Fibroblast of skin of right biceps (primary cell): ENCODE measurements around the gene PAK4.

ENCODE experiments used
- DNase-seq: peaks from one replicate; pipeline ENCODE4 v3.0.0-alpha.2; 2013

Gene PAK4

DNA sequence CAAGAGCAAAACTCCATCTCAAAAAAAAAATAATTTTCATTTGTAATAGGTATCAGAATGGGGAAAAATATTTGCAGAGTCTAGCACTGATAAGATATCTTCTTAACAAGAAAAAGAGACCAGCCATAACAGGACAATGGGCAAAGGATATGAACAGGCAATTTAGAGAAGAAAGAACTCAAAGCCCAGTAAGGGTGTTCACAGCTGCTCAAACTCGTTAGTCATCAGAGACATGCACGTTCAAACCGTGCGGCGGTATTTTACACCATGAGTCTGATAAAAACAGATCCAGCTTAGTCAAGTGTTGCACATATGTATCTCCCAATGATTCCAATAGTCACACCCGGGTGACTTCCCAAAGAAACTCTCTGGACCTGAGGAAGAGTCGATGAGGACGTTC lies 57.5 kb downstream of the PAK4 start:
- DNase-seq, result peak; percentile 27

DNA sequence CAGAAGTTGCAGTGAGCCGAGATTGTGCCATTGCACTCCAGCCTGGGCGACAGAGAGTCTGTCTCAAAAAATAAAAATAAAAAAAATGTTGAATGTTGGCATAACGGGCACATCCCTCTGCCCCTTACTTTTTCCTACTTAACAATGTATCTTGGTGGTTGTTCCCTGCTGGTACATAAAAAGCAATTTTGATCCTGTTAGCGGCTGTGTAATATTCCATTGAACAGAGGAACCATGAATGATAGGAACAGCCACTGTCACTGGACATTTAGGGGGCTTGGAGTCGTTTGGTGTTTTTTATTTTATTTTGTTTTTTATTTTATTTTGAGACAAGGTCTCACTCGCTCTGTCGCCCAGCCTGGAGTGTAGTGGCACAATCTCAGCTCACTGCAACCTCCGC lies 60.8 kb downstream of the PAK4 start:
- no peak for DNase-seq

DNA sequence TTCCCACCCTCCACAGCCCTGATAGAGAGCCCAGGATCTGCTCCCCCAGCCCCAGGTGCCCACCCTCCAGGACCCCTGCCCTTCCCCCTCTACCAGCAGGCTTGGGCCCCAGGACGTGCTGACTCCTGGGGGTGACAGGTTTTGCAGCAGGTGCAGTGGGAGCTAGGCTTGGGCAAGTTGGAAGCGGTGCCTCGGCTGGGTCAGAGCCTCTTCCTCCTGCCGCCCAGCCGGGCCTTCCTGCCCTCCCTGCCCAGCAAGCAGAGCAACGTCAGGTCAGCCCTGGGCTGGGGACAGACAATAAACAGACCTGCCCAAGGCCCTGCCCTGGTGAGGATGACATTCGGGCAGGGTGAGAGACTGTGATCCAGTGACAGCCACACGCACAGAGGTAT lies 62.0 kb downstream of the PAK4 start:
- DNase-seq, result no peak

DNA sequence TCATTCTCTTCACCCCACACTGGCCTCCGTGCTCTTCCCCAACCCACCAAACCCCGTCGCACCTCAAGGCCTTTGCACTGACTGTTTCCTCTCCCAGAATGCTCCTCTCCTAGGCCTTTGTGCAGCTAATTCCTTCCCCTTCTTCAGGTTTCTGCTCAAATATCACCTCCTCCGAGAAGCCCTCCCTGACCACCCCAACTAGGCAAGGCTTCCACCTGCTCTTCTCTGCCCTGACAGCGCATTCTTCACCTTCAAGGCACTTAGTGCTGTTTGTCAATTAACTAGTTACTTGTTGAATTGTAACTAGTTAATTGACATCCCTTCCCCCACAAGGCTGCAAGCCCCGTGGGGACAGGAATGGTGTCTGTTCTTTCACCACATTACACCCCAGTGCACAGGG lies 63.4 kb downstream of the PAK4 start:
- no peak for DNase-seq

DNA sequence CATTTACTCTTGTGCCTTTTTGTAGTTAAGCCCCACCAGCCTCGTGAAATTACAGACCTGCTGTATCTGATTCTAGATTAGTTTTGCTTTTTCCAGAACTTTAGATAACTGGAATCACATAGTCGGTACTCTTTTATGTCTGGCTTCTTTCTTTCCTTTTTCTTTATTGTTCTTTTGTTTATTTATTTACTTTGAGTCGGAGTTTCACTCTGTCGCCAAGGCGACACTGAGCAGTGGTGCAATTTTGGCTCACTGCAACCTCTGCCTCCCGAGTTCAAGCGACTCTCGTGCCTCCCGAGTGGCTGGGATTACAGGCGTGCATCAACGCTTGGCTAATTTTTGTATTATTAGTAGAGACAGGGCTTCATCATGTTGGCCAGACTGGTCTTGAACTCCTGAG lies 65.2 kb downstream of the PAK4 start:
- no peak for DNase-seq

DNA sequence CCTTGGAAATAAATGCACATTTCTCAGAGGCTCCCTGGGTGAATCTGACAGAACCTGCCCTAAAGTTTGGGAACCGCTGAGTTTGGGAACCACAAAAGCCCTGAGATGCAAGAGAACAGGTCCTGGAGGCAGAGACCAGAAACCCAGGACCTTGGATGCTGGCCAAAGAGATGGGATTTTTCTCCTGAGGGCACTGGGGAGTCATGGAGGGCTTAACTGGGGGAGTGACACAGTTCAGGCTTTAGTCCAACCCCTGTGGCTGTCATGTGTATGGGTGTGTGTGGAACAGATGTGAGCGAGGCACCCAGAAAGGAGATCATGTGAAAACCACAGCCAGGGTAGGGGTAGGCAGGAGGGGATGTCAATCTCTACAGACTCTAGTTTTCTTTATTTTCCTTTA lies 67.3 kb downstream of the PAK4 start:
- no peak for DNase-seq

DNA sequence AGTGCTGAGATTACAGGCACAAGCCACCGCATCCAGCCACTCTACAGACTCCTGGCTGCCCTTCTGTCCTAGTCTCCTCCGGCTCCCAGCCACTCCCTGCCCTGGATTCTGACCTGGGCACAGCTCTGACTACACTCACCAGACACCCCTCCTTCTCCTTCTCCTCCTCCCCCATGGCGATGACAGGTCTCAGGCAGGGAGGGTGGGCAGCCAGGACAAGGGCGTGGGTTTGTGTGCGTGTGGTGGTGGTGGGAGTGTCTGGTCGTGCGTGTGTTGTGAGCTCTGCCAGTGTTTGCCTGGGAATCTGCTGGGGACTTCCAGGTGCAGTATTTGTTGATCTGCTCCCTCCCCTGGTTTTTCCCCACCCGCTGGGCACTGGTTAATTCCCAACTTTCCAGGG lies 68.2 kb downstream of the PAK4 start:
- DNase-seq, result no peak

DNA sequence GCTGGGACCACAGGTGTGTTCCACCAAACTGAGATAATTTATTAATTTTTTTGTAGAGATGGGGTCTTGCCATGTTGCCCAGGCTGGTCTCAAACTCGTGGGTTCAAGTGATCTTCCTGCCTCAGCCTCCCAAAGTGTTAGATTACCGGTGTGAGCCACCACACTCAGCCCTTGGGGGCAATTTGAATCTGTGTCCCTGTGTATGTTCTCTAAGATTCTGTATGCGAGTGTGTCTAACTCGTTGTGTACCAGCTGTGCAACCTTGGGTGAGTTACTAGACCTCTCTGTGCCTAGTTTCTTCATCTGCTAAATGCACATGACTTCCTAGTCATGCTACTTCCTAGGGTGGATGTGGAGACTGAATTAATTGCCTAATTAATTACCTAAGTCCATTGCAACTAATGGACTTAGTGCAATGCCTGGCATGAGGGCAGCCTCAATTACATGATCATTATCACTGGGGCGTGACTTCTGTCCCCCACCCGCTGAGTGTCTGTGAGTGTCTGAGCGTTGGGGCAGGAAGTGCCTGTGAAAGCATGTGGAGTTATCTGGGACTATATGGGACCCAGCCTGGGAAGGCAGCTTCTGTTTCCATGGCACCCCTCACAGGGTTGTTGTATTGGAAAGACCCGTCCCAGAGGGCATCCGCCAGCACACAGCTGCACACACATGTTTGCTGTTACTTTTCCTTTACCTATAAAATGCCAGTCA lies 69.4 kb downstream of the PAK4 start:
- no peak for DNase-seq

DNA sequence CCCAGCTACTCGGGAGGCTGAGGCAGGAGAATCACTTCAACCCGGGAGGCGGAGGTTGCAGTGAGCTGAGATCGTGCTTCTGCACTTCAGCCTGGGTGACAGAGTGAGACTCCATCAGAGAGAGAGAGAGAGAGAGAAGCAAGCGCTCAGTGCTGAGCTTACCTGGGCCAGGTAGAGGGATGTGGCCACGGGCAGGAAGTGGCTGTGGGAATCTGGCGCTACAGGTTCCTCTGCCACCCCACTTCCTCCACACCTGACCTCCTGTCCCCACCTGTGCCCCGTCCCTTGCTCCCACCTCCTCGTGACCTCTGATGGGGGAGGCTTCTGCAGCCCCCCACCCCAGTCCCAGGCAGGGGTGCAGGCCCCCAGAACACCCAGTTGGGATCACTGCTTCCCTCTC lies 70.2 kb downstream of the PAK4 start:
- no peak for DNase-seq

DNA sequence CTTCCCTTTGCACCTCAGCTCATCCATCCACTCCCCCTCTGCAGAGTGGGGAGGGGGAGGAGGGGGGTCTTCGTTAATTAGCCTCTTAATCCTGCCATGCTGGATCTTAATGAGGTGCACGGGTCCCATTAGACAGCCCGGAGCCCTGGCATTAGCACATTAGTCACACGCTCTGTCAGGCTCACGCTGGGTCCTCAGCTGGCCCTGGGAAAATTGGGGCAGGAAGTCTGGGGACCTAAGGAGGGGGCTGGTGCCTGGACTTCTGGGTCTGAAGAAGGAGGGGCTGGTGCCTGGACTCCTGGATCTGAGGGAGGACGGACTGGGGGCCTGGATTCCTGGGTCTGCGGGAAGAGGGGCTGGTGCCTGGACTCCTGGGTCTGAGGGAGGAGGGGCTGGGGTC lies 70.7 kb downstream of the PAK4 start:
- no peak for DNase-seq

DNA sequence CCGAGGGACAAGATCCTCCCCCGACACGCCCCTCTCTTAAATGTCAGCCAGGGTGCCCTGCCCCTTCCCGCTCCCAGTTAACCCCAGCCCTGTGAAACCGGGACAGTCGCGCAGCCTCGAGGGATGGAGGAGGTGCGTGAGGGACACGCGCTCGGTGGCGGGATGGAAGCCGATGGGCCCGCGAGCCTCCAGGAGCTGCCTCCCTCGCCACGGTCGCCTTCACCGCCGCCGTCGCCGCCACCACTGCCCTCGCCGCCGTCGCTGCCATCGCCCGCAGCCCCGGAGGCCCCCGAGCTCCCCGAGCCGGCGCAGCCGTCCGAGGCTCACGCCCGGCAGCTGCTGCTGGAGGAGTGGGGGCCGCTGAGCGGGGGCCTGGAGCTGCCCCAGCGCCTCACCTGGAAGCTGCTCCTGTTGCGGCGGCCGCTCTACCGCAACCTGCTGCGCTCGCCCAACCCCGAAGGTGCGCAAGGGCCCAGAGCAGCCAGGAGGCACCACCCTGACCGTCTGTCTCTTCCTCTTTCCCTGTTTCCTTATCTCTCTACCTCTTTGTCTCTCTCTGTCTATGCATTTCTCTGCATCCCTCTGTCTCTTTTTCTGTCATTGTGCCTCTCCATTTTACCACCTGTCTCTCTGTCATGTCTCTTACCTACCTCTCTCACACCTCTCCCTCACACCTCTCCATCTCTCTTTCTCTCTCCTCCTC lies 71.4 kb downstream of the PAK4 start, which contains the start of gene NCCRP1:
TSS of gene NCCRP1 (plus strand) at position 105 of the 703 bp plus-strand sequence. CDS start at position 124, 19 bp downstream.
- no peak for DNase-seq

DNA sequence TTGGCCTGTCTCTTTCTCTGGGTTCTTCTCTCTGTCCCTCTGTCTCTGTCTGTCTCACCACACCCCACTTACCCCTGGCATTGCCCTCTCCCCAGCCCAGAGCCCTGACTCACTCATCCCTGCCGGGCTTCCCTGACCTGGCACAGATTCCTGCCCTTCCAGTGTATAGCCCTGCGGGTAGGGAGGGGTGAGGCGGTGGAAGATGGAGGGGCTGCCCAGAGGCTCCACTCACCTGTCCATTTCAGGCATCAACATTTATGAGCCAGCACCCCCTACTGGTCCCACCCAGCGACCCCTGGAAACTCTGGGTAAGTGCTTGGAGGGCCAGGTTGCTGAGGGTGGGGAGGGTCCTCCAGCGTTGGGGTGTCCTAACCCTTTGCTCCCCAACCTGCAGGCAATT lies 72.2 kb downstream of the PAK4 start:
- DNase-seq, result no peak

DNA sequence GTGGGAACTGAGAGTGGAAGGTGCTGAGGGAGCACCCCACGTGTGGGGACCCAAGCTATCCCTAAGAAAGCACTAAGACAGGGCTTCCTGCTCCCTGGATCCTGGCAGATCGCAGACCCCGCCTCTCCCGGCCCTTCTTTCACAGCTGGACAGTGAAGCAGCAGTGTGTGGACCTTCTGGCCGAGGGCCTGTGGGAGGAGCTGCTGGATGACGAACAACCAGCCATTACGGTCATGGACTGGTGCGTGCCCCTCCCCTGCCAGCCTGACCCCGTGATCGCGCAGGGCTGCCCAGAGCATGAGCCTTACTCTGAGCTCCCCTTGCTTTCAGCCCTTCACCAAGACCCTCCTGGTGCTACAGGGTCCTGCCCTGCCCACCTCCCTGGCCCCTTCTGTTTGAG lies 73.4 kb downstream of the PAK4 start:
- no peak for DNase-seq

DNA sequence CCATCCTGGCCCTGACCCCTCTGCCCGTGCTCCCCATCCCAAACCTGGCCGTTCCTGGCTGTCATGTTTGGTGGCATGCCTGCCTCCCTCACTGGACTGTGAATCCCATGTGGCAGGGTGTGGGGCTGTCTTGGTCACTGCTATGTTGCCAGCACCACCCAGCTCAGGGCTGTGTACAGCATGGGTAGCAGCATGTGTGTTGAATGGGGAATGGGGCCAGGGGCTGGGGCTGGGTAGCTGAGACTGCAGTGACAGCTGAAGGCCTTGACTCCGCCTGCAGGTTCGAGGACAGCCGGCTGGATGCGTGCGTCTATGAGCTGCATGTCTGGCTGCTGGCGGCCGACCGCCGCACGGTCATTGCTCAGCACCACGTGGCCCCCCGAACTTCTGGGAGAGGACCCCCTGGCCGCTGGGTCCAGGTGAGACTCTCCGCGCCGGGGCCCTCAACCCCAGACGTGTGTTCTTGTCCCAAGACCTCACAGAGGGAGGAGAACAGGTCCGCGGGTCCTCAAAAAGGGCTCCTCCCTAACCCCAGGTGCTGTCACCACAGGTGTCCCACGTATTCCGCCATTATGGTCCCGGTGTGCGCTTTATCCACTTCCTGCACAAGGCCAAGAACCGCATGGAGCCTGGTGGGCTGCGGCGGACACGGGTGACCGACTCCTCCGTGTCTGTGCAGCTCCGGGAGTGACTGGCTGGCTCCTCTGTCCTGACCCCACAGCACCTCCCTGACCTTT lies 74.6 kb downstream of the PAK4 start:
- no peak for DNase-seq

DNA sequence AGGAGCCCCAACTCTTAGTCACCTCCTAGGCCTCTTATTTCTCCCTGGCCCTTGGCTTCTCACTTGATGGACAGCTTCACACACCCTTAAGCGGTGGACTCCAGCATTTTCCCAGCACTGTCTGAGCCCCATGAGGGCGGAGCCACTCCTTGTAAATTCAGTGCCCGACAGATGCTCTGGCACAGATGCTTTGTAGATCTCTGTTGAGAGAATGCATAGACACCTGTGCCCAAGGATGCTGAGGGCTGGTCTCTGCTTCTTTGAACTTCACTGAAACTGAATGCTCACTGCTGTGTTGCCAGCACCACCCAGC lies 75.2 kb downstream of the PAK4 start:
- no peak for DNase-seq

DNA sequence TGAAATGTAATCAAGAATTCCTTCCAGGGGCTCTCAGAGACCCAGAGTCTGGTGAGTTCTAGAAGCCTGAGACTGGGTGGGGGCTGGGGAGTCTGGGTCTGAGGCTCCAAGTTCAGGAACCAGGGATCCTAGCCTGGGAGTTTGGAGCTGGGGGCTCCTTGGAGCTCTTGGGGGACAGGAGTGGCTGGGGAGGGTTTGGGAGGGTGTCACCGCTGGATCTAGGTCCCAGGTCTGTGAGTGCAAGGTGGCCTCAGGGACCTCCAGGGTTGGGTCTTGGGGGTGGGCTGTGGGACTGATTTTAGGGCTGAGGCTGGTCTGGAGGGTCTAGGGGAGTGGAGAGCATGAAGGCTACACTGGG lies 77.4 kb downstream of the PAK4 start:
- DNase-seq, result no peak

DNA sequence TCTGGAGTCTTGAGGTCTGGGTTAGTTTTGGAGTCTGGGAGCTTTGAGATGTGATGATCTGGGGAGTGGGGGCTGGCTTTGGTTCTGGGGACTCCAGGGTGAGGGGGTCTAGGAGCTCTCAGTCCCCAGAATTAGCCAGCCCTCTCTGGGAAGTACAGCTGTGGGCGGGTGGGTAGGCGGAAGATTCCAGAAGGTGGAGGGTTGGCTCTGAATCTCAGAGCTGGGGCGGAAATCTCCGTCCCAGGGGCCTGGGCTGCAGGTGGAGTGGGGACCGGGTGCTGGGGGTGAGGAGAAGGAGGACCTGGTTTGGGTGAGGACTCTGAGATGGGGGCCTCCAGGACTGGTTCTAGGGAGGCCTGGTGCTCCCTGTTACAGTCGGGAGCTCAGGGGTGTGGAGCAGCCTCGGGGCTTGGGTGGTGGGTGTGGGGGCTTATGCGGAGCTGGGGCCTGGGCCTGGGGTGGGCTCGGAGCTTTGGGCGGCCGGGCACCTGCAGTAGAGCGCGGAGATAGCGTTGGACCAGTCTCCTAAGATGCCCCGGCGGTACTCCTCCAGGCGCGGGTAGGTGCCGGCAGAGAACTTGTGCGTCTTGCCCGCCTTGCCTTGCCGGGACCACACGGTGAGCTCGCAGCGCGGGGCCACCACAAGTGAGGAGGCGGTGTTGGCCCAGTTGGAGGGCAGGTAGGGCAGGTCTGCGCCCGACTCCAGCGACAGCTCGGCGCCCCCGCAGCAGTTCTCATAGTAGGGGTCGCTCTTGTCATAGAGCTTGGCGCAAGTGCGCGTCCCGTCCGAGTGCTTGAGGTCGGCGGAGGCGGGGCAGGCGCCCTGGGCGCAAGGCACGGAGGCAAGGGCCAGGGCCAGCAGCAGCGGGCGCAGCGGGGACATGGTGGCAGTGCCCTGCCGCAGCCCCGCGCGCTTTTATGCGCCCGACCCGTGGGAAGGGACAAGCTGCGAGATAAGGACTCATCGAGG lies 78.1 kb downstream of the PAK4 start, which contains the start of gene SYCN:
TSS of gene SYCN (minus strand) at position 892 of the 970 bp plus-strand sequence. CDS start at position 883, 9 bp downstream.
- no peak for DNase-seq

DNA sequence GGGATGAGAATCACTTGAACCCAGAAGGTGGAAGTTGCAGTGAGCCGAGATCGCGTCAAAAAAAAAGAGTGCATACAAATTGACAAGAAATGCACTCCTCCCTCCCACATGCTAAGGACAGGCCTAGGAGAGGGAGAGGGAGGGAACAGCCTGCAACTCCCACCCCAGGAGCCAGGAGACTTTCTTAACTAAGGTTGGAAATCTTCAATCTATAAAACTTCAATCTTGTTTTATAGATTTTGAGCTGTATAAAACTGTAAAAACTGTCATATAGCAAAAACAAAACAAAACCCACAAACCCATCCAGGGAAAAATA lies 79.8 kb downstream of the PAK4 start:
- DNase-seq, result no peak

DNA sequence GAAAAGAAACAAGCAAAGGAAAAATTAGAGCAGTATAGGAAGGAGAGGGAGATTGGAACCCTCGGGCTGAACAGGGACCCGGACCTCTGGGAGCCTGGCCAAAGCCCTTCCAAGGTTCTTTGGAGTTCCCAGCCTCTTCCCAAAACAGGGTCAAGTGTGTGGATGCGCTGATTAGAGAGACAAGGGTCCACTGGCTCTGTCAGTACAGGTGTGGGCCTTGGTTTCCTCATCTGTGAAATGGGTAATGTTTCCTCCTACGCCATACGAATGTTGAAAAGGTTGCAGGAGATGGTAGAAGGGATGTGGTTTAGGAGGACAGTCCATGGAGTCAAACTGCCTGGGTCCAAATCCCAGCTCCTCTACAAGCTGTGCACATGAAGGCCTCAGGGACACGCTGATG lies 80.5 kb downstream of the PAK4 start:
- no peak for DNase-seq

DNA sequence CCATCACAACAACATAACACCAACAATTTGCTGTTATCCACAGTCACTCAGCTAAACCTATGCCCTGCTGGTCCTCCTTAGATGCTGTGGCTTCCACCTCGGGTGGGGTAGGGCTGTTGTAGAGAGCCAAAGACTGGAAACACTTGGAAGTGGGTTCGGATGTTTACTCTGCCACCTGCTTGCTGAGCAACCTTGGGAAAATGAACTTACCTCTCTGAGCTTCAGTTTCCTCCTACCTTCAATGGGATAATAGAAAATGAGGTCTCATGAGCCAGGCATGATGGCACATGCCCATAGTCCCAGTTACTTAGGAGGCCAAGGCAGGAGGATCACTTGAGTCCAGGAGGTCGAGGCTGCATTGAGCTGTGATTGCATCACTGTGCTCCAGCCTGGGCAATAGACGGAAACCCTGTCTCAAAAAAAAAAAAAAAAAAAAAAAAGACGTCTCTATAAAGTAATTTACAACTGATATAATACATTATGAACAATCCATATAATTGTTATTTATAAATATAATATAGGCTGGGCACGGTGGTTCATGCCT lies 81.8 kb downstream of the PAK4 start:
- no peak for DNase-seq

DNA sequence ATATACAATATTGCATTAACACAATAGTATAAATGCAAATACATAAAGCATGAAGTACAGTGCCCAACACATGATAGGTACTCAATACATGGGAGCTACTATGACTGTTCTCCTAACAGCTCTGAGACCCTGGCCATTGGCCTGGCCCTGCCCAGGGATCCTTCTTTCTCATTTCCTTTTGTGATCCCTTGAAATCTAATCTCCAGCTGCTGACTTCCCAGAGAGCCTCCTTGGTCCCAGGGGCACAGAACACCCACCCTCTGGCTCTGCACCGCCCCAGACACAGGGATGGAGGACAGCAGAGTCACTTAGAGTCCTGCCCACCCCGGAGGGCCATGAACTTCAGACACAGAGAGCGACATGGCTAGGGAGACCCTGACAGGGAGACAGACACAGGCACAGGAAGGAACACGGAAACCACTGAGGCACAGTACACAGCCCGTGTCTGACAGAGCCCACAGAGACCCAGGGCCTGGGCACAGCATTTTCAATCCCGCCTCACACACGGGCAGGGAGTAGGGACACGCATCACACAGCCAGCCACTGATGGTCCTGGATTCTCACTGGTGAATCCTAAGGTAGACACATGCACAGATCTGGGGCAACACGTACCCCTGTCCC lies 82.7 kb downstream of the PAK4 start:
- no peak for DNase-seq

DNA sequence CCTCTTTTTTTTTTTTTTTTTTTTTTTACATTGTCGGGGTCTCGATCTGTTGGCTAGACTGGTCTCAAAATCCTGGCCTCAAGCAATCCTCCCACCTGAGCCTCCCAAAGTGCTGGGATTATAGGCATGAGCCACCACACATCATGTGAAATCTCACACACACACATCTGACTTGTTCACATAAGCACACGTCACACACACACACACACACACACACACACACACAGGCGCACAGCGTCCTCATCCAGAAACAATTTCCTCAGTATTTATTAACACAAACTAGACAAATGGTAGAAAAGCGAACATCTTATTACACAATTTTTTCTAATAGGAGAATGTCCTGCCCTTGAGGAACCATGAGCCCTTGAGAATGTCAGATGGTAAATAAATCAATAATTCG lies 83.6 kb downstream of the PAK4 start:
- DNase-seq, result no peak
